Keratinocyte (primary cell): ENCODE data around the gene IGF2BP1. TPM values are rescaled to one million over a fixed set of nuclear protein-coding genes. Genes with fewer than 3 reads are reported as not detected.

ENCODE experiments used
- DNase-seq: peaks from one replicate; pipeline ENCODE4 v3.0.0-alpha.2; 2011; ENCODE audit warnings: low read depth, missing footprints, low spot score
- FAIRE-seq: peaks from 2 replicates; lab custom pipeline; 2011; peaks lifted over from hg19 to GRCh38; lab: Jason Lieb, UNC
- H2AFZ ChIP-seq: 2 replicates; pipeline ENCODE4 v1.6.0; 2012; ENCODE audit warnings: low read length, control low read depth, inconsistent platforms; ENCODE audit not compliant: control insufficient read depth
- H3K27ac ChIP-seq: 2 replicates; pipeline ENCODE4 v1.5.1; 2011; ENCODE audit warnings: low read length; ENCODE audit not compliant: control insufficient read depth, insufficient read depth
- H3K27me3 ChIP-seq: 3 replicates; pipeline ENCODE4 v1.6.0; 2011; ENCODE audit warnings: low read length; ENCODE audit not compliant: control insufficient read depth, insufficient read depth; ENCODE audit errors: extremely low read depth
- H3K36me3 ChIP-seq, 2 experiments: 2 replicates in 1 of 2; 3 replicates in 1 of 2; pipeline ENCODE4 v1.5.1; 2011; ENCODE audit warnings: low read length in 2 of 2, mild to moderate bottlenecking in 1 of 2; ENCODE audit not compliant: control insufficient read depth in 2 of 2, insufficient read depth in 2 of 2; ENCODE audit errors: extremely low read depth in 1 of 2
- H3K4me1 ChIP-seq: 3 replicates; pipeline ENCODE4 v1.5.1; 2011; ENCODE audit warnings: low read length; ENCODE audit not compliant: control insufficient read depth, insufficient read depth; ENCODE audit errors: extremely low read depth
- H3K4me2 ChIP-seq: 3 replicates; pipeline ENCODE4 v1.6.0; 2011; ENCODE audit warnings: low read depth, low read length; ENCODE audit not compliant: control insufficient read depth, insufficient read depth; ENCODE audit errors: extremely low read depth
- H3K4me3 ChIP-seq, 3 experiments: fragments of 200-600 bp in 1 of 3; sonication (generic) in 1 of 3; 2 replicates in 2 of 3; 3 replicates in 1 of 3; pipeline ENCODE4 v1.5.1; 2011 to 2016; ENCODE audit warnings: low read length in 3 of 3, mild to moderate bottlenecking in 3 of 3, control low read depth in 2 of 3, inconsistent platforms in 1 of 3, low read depth in 1 of 3, mixed read lengths in 1 of 3, mixed run types in 1 of 3, moderate library complexity in 1 of 3; ENCODE audit not compliant: control insufficient read depth in 2 of 3, insufficient read depth in 2 of 3; ENCODE audit errors: extremely low read depth in 1 of 3
- H3K79me2 ChIP-seq: 2 replicates; pipeline ENCODE4 v1.6.0; 2012; ENCODE audit warnings: low read length; ENCODE audit not compliant: control insufficient read depth, insufficient read depth
- H3K9ac ChIP-seq: 3 replicates; pipeline ENCODE4 v1.6.0; 2011; ENCODE audit warnings: low read length; ENCODE audit not compliant: control insufficient read depth, insufficient read depth; ENCODE audit errors: extremely low read depth
- H3K9me1 ChIP-seq: 3 replicates; pipeline ENCODE4 v1.6.0; 2011; ENCODE audit warnings: low read length; ENCODE audit not compliant: control insufficient read depth, insufficient read depth; ENCODE audit errors: extremely low read depth
- H3K9me3 ChIP-seq: 2 replicates; pipeline ENCODE4 v1.5.1; 2012; ENCODE audit warnings: low read depth, low read length; ENCODE audit not compliant: control insufficient read depth
- H4K20me1 ChIP-seq: 3 replicates; pipeline ENCODE4 v1.6.0; 2011; ENCODE audit warnings: low read length; ENCODE audit not compliant: control insufficient read depth, insufficient read depth; ENCODE audit errors: extremely low read depth
- EZH2 ChIP-seq: IDR thresholded peaks from one replicate; pipeline ENCODE4 v1.6.1; 2012; ENCODE audit warnings: inconsistent platforms, mild to moderate bottlenecking, low read length, moderate library complexity
- dilution Hi-C: fragments of 300-500 bp; cut with MboI; formaldehyde crosslinking; loops from one replicate; pipeline ENCODE4 v1.7.0; 2020; ENCODE audit warnings: low sequenced_read_pairs; ENCODE audit not compliant: extremely low pct_ligation_motif_present
- polyA plus RNA-seq, 5 experiments: library from polyadenylated mRNA; depleted of rRNA in 3 of 5; stranded (reverse) in 3 of 5; stranded (forward) in 1 of 5; unstranded in 1 of 5; fragments of >200 nt; gene quantifications; 1 replicate in 1 of 5; 2 replicates in 3 of 5; 3 replicates in 1 of 5; pipeline versions ENCODE4 v1.2.1 to v1.2.3, GENCODE V29; 2011 to 2012; ENCODE audit warnings: missing spikeins in 2 of 5, low read depth in 1 of 5, low replicate concordance in 1 of 5
- TF ChIP-seq, protein P1 (sequence below), 3 experiments: IDR thresholded peaks in 1 of 3; conservative IDR thresholded peaks in 1 of 3; optimal IDR thresholded peaks in 1 of 3; 2 replicates in 2 of 3; 3 replicates in 1 of 3; pipeline versions ENCODE3 to v1.5.1; 2011; ENCODE audit warnings: low read length in 3 of 3, mild to moderate bottlenecking in 3 of 3, moderate library complexity in 2 of 3, control low read depth in 1 of 3, inconsistent platforms in 1 of 3; ENCODE audit not compliant: insufficient read depth in 2 of 3; ENCODE audit errors: extremely low read depth in 1 of 3

The IGF2BP1 gene
- polyA plus RNA-seq, 1 donor (not counting 4 experiments of a cell fraction or from before 2014, with no cell fraction given), result not detected

GRCh38 chr17:49045376-49045775 lies 48.2 kb downstream of the IGF2BP1 start:
- dilution Hi-C loops, result no loop called here
- Histone ChIP-seq H3K4me2 (no peak overlapping the region), H3K36me3 (no peaks in the 10 kb centered on the region), H3K27ac (no peak overlapping the region), H3K4me3 (no peak overlapping the region), H3K4me1 (no peaks in the 10 kb centered on the region), H3K9ac (no peak overlapping the region), H3K9me1 (no peaks in the 10 kb centered on the region), H3K79me2 (no peaks in the 10 kb centered on the region), H4K20me1 (no peaks in the 10 kb centered on the region), H2AFZ (no peak overlapping the region), H3K9me3 (no peaks in the 10 kb centered on the region), H3K27me3 (peaks cover 6% of the 10 kb centered on the region)
- no peak for DNase-seq
- TF ChIP-seq, protein P1, sequence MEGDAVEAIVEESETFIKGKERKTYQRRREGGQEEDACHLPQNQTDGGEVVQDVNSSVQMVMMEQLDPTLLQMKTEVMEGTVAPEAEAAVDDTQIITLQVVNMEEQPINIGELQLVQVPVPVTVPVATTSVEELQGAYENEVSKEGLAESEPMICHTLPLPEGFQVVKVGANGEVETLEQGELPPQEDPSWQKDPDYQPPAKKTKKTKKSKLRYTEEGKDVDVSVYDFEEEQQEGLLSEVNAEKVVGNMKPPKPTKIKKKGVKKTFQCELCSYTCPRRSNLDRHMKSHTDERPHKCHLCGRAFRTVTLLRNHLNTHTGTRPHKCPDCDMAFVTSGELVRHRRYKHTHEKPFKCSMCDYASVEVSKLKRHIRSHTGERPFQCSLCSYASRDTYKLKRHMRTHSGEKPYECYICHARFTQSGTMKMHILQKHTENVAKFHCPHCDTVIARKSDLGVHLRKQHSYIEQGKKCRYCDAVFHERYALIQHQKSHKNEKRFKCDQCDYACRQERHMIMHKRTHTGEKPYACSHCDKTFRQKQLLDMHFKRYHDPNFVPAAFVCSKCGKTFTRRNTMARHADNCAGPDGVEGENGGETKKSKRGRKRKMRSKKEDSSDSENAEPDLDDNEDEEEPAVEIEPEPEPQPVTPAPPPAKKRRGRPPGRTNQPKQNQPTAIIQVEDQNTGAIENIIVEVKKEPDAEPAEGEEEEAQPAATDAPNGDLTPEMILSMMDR (optimal IDR thresholded peaks at IDR 0.05 in 1 of 3, IDR thresholded peaks at IDR 0.05 in 1 of 3, conservative IDR thresholded peaks at IDR 0.05 in 1 of 3; ENCODE audit: extremely low read depth in 1 of 3, insufficient read depth in 2 of 3, low read length in 3 of 3), result no peak
- TF ChIP-seq EZH2, result no peak
- no peak for FAIRE-seq

- no peak for FAIRE-seq
- H3K4me2 ChIP-seq, result no peak overlapping the region
- H3K4me1 ChIP-seq, result no peaks in the 10 kb centered on the region
- no peaks in the 10 kb centered on the region for H3K9me3 ChIP-seq
- no peak overlapping the region for H3K27ac ChIP-seq
- no peaks in the 10 kb centered on the region for H3K79me2 ChIP-seq
- no peak for DNase-seq
- dilution Hi-C loops, result no loop called here
- H2AFZ ChIP-seq, result no peak overlapping the region
- no peaks in the 10 kb centered on the region for H4K20me1 ChIP-seq
- TF ChIP-seq, protein P1 (optimal IDR thresholded peaks at IDR 0.05 in 1 of 3, IDR thresholded peaks at IDR 0.05 in 1 of 3, conservative IDR thresholded peaks at IDR 0.05 in 1 of 3; ENCODE audit: extremely low read depth in 1 of 3, insufficient read depth in 2 of 3, low read length in 3 of 3), result no peak
- no peak for TF ChIP-seq EZH2
- H3K4me3 ChIP-seq, result no peak overlapping the region
- H3K9me1 ChIP-seq, result no peaks in the 10 kb centered on the region
- H3K27me3 ChIP-seq, result peaks cover 6% of the 10 kb centered on the region
- no peaks in the 10 kb centered on the region for H3K36me3 ChIP-seq
- H3K9ac ChIP-seq, result no peak overlapping the region
Measured at GRCh38 chr17:49046912-49047311, 49.7 kb downstream of the IGF2BP1 start.
